Measurements from ENCODE around the gene RINL. TPM values are rescaled to one million over a fixed set of nuclear protein-coding genes. Genes with fewer than 3 reads are reported as not detected.
A peak's percentile ranks its signal among the peaks of the same experiment; 100 is the strongest.

The RINL gene
- total RNA-seq, 1 experiment from 2014 or later: 14.5 TPM

DNA sequence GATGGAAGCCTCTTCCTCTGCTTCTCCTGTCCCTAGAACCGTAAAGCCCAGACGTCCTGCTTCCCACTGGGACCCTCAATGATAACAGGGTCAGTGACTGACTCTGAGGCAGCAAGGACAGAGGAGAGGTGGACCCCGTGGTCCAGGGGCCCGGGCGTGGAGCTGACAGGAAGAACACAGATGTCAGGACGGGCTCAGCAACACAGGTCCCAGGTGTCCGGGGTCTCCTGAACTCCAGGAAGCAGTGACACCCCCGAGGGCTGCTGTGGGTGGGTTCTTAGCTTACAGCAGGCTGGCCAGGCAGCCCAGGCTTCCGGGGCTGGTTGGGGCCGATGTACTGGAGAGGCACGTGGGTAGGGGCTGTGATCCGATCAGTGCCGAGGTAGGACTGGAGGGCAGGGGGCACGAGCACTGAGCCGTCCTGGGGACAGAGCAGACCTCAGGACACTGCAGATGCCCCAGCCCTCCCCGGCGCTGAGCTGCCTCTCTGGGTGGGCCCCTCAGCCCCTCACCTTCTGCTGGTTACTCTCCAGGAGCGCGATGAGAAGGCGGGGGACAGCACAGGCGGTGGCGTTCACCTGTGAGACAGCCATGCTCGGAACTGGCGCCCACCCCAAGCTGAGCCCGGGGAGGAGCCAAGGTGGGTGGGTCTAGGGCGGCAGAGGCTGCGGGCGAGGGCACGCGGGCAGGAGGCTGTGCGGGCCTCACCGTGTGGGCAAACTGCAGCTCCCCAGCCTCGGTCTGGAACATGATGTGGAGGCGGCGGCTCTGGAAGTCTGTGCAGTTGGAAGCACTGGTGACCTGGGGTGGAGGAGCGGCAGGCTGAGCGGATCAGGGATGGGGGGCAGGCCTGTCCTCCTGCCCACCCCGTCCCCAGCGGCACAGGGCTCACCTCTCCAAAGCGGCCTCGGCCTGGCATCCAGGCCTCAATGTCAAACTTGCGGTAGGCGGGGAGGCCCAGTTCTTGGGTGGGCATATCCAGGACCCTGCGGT is 37.5 kb upstream of the RINL start:
- POLR2A ChIA-PET: no interaction called here
- H3K4me1 Mint-ChIP-seq: no peaks in the 10 kb centered on the region
- peak overlapping the region; percentile 29; the same call in 1 of the 2 replicates for H3K27ac Mint-ChIP-seq
- no peak overlapping the region for H3K4me3 Mint-ChIP-seq
- DNase-seq (ENCODE audit: low spot score): no peak
- H3K9me3 Mint-ChIP-seq: no peaks in the 10 kb centered on the region
- CTCF ChIA-PET: interaction anchor here (1.3 to 2.2 kb wide), 2 partner anchors 15 to 146 kb away, joined by 3 to 15 read pairs; partner anchors contain the start of genes MRPS12 and SARS2
- peaks cover 10% of the 10 kb centered on the region for H3K27me3 Mint-ChIP-seq (ENCODE audit: low read depth)
- no peaks in the 10 kb centered on the region for H3K36me3 Mint-ChIP-seq
- TF ChIP-seq, protein P1, sequence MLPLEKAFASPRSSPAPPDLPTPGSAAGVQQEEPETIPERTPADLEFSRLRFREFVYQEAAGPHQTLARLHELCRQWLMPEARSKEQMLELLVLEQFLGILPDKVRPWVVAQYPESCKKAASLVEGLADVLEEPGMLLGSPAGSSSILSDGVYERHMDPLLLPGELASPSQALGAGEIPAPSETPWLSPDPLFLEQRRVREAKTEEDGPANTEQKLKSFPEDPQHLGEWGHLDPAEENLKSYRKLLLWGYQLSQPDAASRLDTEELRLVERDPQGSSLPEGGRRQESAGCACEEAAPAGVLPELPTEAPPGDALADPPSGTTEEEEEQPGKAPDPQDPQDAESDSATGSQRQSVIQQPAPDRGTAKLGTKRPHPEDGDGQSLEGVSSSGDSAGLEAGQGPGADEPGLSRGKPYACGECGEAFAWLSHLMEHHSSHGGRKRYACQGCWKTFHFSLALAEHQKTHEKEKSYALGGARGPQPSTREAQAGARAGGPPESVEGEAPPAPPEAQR (CRISPR knock-in tag; IDR thresholded peaks at IDR 0.05): no peak
- TF ChIP-seq, protein P2, sequence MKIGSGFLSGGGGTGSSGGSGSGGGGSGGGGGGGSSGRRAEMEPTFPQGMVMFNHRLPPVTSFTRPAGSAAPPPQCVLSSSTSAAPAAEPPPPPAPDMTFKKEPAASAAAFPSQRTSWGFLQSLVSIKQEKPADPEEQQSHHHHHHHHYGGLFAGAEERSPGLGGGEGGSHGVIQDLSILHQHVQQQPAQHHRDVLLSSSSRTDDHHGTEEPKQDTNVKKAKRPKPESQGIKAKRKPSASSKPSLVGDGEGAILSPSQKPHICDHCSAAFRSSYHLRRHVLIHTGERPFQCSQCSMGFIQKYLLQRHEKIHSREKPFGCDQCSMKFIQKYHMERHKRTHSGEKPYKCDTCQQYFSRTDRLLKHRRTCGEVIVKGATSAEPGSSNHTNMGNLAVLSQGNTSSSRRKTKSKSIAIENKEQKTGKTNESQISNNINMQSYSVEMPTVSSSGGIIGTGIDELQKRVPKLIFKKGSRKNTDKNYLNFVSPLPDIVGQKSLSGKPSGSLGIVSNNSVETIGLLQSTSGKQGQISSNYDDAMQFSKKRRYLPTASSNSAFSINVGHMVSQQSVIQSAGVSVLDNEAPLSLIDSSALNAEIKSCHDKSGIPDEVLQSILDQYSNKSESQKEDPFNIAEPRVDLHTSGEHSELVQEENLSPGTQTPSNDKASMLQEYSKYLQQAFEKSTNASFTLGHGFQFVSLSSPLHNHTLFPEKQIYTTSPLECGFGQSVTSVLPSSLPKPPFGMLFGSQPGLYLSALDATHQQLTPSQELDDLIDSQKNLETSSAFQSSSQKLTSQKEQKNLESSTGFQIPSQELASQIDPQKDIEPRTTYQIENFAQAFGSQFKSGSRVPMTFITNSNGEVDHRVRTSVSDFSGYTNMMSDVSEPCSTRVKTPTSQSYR (CRISPR knock-in tag; IDR thresholded peaks at IDR 0.05): no peak
- TF ChIP-seq ZNF317 (CRISPR knock-in tag; IDR thresholded peaks at IDR 0.05; ENCODE audit: borderline replicate concordance, low read depth) (no peak), ELF4 (CRISPR knock-in tag; IDR thresholded peaks at IDR 0.05; ENCODE audit: low read depth) (no peak), CBFB (CRISPR knock-in tag; IDR thresholded peaks at IDR 0.05; ENCODE audit: low read depth) (no peak), TP53 (CRISPR knock-in tag; IDR thresholded peaks at IDR 0.05) (no peak), FOXJ3 (CRISPR knock-in tag; IDR thresholded peaks at IDR 0.05; ENCODE audit: borderline replicate concordance) (no peak), OVOL2 (CRISPR knock-in tag; IDR thresholded peaks at IDR 0.05; ENCODE audit: borderline replicate concordance) (no peak), GABPB1 (CRISPR knock-in tag; IDR thresholded peaks at IDR 0.05) (no peak)
- TF ChIP-seq, protein P3, sequence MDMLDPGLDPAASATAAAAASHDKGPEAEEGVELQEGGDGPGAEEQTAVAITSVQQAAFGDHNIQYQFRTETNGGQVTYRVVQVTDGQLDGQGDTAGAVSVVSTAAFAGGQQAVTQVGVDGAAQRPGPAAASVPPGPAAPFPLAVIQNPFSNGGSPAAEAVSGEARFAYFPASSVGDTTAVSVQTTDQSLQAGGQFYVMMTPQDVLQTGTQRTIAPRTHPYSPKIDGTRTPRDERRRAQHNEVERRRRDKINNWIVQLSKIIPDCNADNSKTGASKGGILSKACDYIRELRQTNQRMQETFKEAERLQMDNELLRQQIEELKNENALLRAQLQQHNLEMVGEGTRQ (CRISPR knock-in tag; IDR thresholded peaks at IDR 0.05): no peak
- TF ChIP-seq, protein P4, sequence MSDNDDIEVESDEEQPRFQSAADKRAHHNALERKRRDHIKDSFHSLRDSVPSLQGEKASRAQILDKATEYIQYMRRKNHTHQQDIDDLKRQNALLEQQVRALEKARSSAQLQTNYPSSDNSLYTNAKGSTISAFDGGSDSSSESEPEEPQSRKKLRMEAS (CRISPR knock-in tag; IDR thresholded peaks at IDR 0.05): no peak
- TF ChIP-seq, protein P5, sequence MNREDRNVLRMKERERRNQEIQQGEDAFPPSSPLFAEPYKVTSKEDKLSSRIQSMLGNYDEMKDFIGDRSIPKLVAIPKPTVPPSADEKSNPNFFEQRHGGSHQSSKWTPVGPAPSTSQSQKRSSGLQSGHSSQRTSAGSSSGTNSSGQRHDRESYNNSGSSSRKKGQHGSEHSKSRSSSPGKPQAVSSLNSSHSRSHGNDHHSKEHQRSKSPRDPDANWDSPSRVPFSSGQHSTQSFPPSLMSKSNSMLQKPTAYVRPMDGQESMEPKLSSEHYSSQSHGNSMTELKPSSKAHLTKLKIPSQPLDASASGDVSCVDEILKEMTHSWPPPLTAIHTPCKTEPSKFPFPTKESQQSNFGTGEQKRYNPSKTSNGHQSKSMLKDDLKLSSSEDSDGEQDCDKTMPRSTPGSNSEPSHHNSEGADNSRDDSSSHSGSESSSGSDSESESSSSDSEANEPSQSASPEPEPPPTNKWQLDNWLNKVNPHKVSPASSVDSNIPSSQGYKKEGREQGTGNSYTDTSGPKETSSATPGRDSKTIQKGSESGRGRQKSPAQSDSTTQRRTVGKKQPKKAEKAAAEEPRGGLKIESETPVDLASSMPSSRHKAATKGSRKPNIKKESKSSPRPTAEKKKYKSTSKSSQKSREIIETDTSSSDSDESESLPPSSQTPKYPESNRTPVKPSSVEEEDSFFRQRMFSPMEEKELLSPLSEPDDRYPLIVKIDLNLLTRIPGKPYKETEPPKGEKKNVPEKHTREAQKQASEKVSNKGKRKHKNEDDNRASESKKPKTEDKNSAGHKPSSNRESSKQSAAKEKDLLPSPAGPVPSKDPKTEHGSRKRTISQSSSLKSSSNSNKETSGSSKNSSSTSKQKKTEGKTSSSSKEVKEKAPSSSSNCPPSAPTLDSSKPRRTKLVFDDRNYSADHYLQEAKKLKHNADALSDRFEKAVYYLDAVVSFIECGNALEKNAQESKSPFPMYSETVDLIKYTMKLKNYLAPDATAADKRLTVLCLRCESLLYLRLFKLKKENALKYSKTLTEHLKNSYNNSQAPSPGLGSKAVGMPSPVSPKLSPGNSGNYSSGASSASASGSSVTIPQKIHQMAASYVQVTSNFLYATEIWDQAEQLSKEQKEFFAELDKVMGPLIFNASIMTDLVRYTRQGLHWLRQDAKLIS (CRISPR knock-in tag; IDR thresholded peaks at IDR 0.05; ENCODE audit: borderline replicate concordance): no peak
- no peak for ATAC-seq

DNA sequence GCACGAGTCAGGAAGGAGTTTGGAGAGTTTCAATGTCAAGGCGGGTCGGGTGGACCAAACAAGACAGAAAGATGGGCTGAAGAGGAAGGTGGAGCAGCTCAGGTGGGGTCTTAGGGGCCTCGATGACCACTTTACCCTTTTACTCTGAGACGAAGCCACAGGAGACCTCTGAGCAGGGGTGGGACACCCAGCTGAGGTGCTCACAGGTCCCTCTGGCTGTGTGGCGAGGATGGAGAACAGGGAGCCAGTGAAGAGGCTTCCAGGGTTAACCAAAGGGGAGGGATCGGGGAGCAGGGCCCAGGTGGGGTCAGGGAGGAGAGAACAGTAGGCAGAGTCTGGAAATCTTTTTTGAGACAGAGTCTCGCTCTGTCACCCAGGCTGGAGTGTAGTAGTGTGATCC is 35.9 kb upstream of the RINL start:
- CTCF ChIA-PET: interaction anchor here (0.6 to 2.2 kb wide), 3 partner anchors 13 to 45 kb away, joined by 3 to 15 read pairs (median 4); partner anchors contain the start of genes MRPS12 and SARS2
- POLR2A ChIA-PET: no interaction called here
- no peak overlapping the region; the same call in 1 of the 2 replicates for H3K27ac Mint-ChIP-seq
- DNase-seq (ENCODE audit: low spot score): no peak
- H3K4me3 Mint-ChIP-seq: no peak overlapping the region
- peaks cover 10% of the 10 kb centered on the region for H3K27me3 Mint-ChIP-seq (ENCODE audit: low read depth)
- H3K36me3 Mint-ChIP-seq: no peaks in the 10 kb centered on the region
- H3K4me1 Mint-ChIP-seq: no peaks in the 10 kb centered on the region; the same call in 1 of the 2 replicates
- H3K9me3 Mint-ChIP-seq: no peaks in the 10 kb centered on the region
- no peak for ATAC-seq
- TF ChIP-seq, protein P6, sequence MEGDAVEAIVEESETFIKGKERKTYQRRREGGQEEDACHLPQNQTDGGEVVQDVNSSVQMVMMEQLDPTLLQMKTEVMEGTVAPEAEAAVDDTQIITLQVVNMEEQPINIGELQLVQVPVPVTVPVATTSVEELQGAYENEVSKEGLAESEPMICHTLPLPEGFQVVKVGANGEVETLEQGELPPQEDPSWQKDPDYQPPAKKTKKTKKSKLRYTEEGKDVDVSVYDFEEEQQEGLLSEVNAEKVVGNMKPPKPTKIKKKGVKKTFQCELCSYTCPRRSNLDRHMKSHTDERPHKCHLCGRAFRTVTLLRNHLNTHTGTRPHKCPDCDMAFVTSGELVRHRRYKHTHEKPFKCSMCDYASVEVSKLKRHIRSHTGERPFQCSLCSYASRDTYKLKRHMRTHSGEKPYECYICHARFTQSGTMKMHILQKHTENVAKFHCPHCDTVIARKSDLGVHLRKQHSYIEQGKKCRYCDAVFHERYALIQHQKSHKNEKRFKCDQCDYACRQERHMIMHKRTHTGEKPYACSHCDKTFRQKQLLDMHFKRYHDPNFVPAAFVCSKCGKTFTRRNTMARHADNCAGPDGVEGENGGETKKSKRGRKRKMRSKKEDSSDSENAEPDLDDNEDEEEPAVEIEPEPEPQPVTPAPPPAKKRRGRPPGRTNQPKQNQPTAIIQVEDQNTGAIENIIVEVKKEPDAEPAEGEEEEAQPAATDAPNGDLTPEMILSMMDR (IDR thresholded peaks at IDR 0.05): no peak
- TF ChIP-seq FOXP1 (CRISPR knock-in tag; IDR thresholded peaks at IDR 0.05; ENCODE audit: borderline replicate concordance) (no peak), MXD4 (CRISPR knock-in tag; IDR thresholded peaks at IDR 0.05; ENCODE audit: borderline replicate concordance) (no peak), EMX1 (CRISPR knock-in tag; IDR thresholded peaks at IDR 0.05) (no peak), KAT7 (CRISPR knock-in tag; IDR thresholded peaks at IDR 0.05; ENCODE audit: borderline replicate concordance) (no peak)
- TF ChIP-seq, protein P7, sequence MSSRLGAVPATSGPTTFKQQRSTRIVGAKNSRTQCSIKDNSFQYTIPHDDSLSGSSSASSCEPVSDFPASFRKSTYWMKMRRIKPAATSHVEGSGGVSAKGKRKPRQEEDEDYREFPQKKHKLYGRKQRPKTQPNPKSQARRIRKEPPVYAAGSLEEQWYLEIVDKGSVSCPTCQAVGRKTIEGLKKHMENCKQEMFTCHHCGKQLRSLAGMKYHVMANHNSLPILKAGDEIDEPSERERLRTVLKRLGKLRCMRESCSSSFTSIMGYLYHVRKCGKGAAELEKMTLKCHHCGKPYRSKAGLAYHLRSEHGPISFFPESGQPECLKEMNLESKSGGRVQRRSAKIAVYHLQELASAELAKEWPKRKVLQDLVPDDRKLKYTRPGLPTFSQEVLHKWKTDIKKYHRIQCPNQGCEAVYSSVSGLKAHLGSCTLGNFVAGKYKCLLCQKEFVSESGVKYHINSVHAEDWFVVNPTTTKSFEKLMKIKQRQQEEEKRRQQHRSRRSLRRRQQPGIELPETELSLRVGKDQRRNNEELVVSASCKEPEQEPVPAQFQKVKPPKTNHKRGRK (CRISPR knock-in tag; IDR thresholded peaks at IDR 0.05; ENCODE audit: borderline replicate concordance): no peak
- TF ChIP-seq, protein P8, sequence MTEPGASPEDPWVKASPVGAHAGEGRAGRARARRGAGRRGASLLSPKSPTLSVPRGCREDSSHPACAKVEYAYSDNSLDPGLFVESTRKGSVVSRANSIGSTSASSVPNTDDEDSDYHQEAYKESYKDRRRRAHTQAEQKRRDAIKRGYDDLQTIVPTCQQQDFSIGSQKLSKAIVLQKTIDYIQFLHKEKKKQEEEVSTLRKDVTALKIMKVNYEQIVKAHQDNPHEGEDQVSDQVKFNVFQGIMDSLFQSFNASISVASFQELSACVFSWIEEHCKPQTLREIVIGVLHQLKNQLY (CRISPR knock-in tag; IDR thresholded peaks at IDR 0.05): no peak

Measured in WTC11 (cell line).